HS-5 (cell line): ENCODE results near the gene KDM3A.

Experiments used
- DNase-seq: peaks from one replicate; pipeline ENCODE4 v3.0.0-alpha.2; 2012; ENCODE audit warnings: low read depth

KDM3A gene

GRCh38 chr2:86518481-86518880 lies 77.3 kb downstream of the KDM3A start:
- DNase-seq, result no peak

GRCh38 chr2:86519349-86519748 lies 78.2 kb downstream of the KDM3A start:
- DNase-seq, result no peak

- no peak for DNase-seq
Observed at GRCh38 chr2:86520153-86520552, 79.0 kb downstream of the KDM3A start.

GRCh38 chr2:86521922-86522321 lies 80.8 kb downstream of the KDM3A start:
- DNase-seq, result no peak

GRCh38 chr2:86522711-86523110 lies 81.5 kb downstream of the KDM3A start:
- no peak for DNase-seq

GRCh38 chr2:86523491-86523890 lies 82.3 kb downstream of the KDM3A start:
- DNase-seq, result no peak

GRCh38 chr2:86525421-86526340 lies 84.5 kb downstream of the KDM3A start:
- no peak for DNase-seq

- DNase-seq, result no peak
Observed at GRCh38 chr2:86533589-86533988, 92.4 kb downstream of the KDM3A start.

GRCh38 chr2:86541334-86541733 lies 100.2 kb downstream of the KDM3A start:
- no peak for DNase-seq
